HepG2 (cell line): ENCODE data around the gene SLC9A5. TPM values are rescaled to one million over a fixed set of nuclear protein-coding genes. Genes with fewer than 3 reads are reported as not detected.

Experiments
- CHCHD3 ChIP-seq: sonication (generic); formaldehyde crosslinking; IDR thresholded peaks from 2 replicates; pipeline ENCODE4 v1.8.0; 2022; ENCODE audit warnings: mild to moderate bottlenecking, missing genetic modification reagents, moderate library complexity
- DMAP1 ChIP-seq: IDR thresholded peaks from 2 replicates; pipeline ENCODE4 v1.6.1; 2016
- HOXA5 ChIP-seq: sonication (generic); formaldehyde crosslinking; IDR thresholded peaks from 2 replicates; pipeline ENCODE4 v1.4.0; 2020; ENCODE audit warnings: missing genetic modification reagents
- MAFF ChIP-seq: IDR thresholded peaks from 2 replicates; pipeline ENCODE4 v1.6.1; 2011; ENCODE audit warnings: low read depth, low read length, improper control_type of control experiment
- NBN ChIP-seq: fragments of 450-650 bp; conservative IDR thresholded peaks from 2 replicates; pipeline ENCODE4 v1.6.1; 2017
- NCOR1 ChIP-seq: fragments of 200-600 bp; sonication (generic); IDR thresholded peaks from 2 replicates; pipeline ENCODE4 v1.7.0; 2017; ENCODE audit warnings: antibody characterized with exemption, low read length, borderline replicate concordance
- NFYC ChIP-seq: IDR thresholded peaks from 2 replicates; pipeline ENCODE4 v1.6.1; 2016; ENCODE audit warnings: missing genetic modification reagents, missing compliant biosample characterization
- SKI ChIP-seq: fragments of 450-650 bp; IDR thresholded peaks from one replicate; pipeline ENCODE4 v1.6.1; 2018; ENCODE audit warnings: mild to moderate bottlenecking; ENCODE audit not compliant: partially characterized antibody
- ZC3H13 ChIP-seq: sonication (generic); formaldehyde crosslinking; IDR thresholded peaks from 2 replicates; pipeline ENCODE4 v1.8.1; 2023; ENCODE audit warnings: mild to moderate bottlenecking, missing genetic modification reagents, moderate library complexity
- ZMYM3 ChIP-seq: sonication (generic); formaldehyde crosslinking; IDR thresholded peaks from 2 replicates; pipeline ENCODE4 v1.5.1; 2020; ENCODE audit warnings: mild to moderate bottlenecking, missing genetic modification reagents
- ZNF547 ChIP-seq: sonication (generic); formaldehyde crosslinking; IDR thresholded peaks from 2 replicates; pipeline ENCODE4 v1.5.1; 2020; ENCODE audit warnings: mild to moderate bottlenecking, missing genetic modification reagents
- ZNF563 ChIP-seq: sonication (generic); formaldehyde crosslinking; IDR thresholded peaks from 2 replicates; pipeline ENCODE4 v1.8.0; 2022; ENCODE audit warnings: mild to moderate bottlenecking, moderate library complexity, missing genetic modification reagents
- ZNF615 ChIP-seq: sonication (generic); formaldehyde crosslinking; IDR thresholded peaks from 2 replicates; pipeline ENCODE4 v1.5.0; 2020; ENCODE audit warnings: mild to moderate bottlenecking, missing genetic modification reagents, borderline replicate concordance
- ZNF629 ChIP-seq: sonication (generic); formaldehyde crosslinking; conservative IDR thresholded peaks from 2 replicates; pipeline ENCODE4 v1.5.0; 2020; ENCODE audit warnings: missing genetic modification reagents
- ZNF883 ChIP-seq: sonication (generic); formaldehyde crosslinking; IDR thresholded peaks from 2 replicates; pipeline ENCODE4 v1.5.1; 2020; ENCODE audit warnings: mild to moderate bottlenecking, missing genetic modification reagents; ENCODE audit errors: not compliant biosample characterization
- polyA plus RNA-seq, 8 experiments: library from polyadenylated mRNA; depleted of rRNA in 3 of 8; stranded (reverse) in 7 of 8; unstranded in 1 of 8; fragments of >200 nt; fragmentation: Illumina TruSeq in 4 of 8; extraction: Trizol in 4 of 8; gene quantifications; 2 replicates each; pipeline versions ENCODE4 v1.2.1 to v1.2.3, GENCODE V29; 2011 to 2016; ENCODE audit warnings: low read depth in 4 of 8, missing spikeins in 1 of 8, mixed read lengths in 1 of 8; ENCODE audit not compliant: insufficient read depth in 1 of 8
- total RNA-seq, 5 experiments: library from RNA; depleted of rRNA; stranded (reverse); fragments of >200 nt; fragmentation: Illumina TruSeq; extraction: Trizol; gene quantifications; 2 replicates each; pipeline ENCODE4 v1.2.3, GENCODE V29; 2016; ENCODE audit warnings: low read depth in 1 of 5
- TF ChIP-seq, protein P1 (sequence below): sonication (generic); formaldehyde crosslinking; IDR thresholded peaks from 2 replicates; pipeline ENCODE4 v1.8.0; 2023; ENCODE audit warnings: mild to moderate bottlenecking, missing genetic modification reagents
- TF ChIP-seq, protein P2 (sequence below): sonication (generic); formaldehyde crosslinking; IDR thresholded peaks from 2 replicates; pipeline ENCODE4 v1.5.1; 2020; ENCODE audit warnings: missing genetic modification reagents, mild to moderate bottlenecking, borderline replicate concordance
- TF ChIP-seq, protein P3 (sequence below): IDR thresholded peaks from 2 replicates; pipeline ENCODE4 v1.6.1; 2016; ENCODE audit warnings: missing biosample characterization, missing genetic modification reagents, low read depth
- TF ChIP-seq, protein P4 (sequence below): sonication (generic); formaldehyde crosslinking; IDR thresholded peaks from 2 replicates; pipeline ENCODE4 v1.4.0; 2020; ENCODE audit warnings: missing genetic modification reagents, borderline replicate concordance
- TF ChIP-seq, protein P5 (sequence below): sonication (generic); formaldehyde crosslinking; IDR thresholded peaks from 2 replicates; pipeline ENCODE4 v1.4.0; 2020; ENCODE audit warnings: missing genetic modification reagents

Gene SLC9A5
- total and polyA plus RNA-seq, 2 of the 13 experiments (the other 11 are each of a cell fraction or from before 2014, with no cell fraction given) = 0.58 to 1.4 TPM

DNA sequence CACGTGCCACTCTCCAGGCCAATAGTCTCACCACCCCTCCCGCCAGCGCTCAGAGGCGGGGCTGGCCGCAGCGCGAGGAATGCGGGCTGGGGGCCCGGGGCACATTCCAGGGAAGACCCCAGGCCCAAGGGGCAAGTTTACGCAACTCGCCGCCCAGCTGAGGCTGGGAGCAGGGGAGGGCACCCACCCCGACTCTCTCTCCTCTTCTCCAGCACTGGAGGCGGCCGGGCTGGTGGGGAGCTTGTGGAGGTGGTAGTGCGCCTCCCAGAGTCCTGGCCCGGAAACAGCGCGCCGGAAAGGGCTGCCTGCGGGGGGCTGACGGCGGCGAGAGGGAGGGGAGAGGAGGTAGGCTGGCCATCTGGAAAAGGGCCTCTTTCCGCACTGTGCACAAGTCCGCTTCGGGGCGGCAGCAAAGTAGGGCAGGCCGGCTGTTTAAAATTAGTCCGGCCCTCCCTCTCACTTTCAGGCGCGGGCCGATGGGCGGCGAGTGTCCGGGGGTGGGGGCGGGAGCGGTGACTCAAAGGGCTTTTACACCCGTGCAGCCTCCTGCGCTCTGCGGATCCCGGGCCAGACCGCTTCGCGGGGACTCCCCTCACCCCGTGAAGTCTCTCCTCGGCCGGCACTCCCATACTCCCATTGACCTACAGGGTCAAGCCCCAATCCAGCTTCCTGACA lies 2.6 kb upstream of the SLC9A5 start (continued):
- TF ChIP-seq, protein P1, sequence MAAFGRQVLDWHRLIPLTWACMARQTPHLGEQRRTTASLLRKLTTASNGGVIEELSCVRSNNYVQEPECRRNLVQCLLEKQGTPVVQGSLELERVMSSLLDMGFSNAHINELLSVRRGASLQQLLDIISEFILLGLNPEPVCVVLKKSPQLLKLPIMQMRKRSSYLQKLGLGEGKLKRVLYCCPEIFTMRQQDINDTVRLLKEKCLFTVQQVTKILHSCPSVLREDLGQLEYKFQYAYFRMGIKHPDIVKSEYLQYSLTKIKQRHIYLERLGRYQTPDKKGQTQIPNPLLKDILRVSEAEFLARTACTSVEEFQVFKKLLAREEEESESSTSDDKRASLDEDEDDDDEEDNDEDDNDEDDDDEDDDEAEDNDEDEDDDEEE (CRISPR knock-in tag) = peak; percentile 95
- TF ChIP-seq, protein P2, sequence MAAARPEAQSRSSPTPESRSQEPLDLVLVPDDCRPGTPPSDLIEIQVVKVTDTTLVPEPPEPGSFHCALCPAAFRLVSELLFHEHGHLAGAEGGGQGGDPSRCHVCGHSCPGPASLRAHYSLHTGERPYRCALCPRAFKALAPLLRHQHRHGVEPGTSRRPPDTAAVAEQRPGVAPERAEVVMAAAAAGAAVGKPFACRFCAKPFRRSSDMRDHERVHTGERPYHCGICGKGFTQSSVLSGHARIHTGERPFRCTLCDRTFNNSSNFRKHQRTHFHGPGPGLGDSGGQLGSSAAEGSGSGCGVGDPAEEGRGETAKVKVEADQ (CRISPR knock-in tag) = no peak; the same call in 1 of the 2 replicates
- no peak for TF ChIP-seq MAFF
- TF ChIP-seq ZMYM3 (CRISPR knock-in tag) = peak; percentile 53; the same call in 1 of the 2 replicates
- no peak; the same call in 1 of the 2 replicates for TF ChIP-seq HOXA5 (CRISPR knock-in tag)
- TF ChIP-seq, protein P3, sequence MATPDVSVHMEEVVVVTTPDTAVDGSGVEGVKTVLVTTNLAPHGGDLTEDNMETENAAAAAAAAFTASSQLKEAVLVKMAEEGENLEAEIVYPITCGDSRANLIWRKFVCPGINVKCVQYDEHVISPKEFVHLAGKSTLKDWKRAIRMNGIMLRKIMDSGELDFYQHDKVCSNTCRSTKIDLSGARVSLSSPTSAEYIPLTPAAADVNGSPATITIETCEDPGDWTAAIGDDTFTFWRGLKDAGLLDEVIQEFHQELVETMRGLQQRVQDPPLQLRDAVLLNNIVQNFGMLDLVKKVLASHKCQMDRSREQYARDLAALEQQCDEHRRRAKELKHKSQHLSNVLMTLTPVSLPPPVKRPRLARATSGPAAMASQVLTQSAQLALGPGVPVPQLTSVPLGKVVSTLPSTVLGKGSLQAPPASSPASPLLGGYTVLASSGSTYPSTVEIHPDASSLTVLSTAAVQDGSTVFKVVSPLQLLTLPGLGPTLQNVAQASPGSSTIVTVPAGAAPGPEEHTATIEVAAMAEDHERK (CRISPR knock-in tag) = no peak
- TF ChIP-seq NBN = no peak
- peak; percentile 73 for TF ChIP-seq ZNF883 (CRISPR knock-in tag)
- no peak; the same call in 1 of the 2 replicates for TF ChIP-seq NCOR1
- TF ChIP-seq, protein P4, sequence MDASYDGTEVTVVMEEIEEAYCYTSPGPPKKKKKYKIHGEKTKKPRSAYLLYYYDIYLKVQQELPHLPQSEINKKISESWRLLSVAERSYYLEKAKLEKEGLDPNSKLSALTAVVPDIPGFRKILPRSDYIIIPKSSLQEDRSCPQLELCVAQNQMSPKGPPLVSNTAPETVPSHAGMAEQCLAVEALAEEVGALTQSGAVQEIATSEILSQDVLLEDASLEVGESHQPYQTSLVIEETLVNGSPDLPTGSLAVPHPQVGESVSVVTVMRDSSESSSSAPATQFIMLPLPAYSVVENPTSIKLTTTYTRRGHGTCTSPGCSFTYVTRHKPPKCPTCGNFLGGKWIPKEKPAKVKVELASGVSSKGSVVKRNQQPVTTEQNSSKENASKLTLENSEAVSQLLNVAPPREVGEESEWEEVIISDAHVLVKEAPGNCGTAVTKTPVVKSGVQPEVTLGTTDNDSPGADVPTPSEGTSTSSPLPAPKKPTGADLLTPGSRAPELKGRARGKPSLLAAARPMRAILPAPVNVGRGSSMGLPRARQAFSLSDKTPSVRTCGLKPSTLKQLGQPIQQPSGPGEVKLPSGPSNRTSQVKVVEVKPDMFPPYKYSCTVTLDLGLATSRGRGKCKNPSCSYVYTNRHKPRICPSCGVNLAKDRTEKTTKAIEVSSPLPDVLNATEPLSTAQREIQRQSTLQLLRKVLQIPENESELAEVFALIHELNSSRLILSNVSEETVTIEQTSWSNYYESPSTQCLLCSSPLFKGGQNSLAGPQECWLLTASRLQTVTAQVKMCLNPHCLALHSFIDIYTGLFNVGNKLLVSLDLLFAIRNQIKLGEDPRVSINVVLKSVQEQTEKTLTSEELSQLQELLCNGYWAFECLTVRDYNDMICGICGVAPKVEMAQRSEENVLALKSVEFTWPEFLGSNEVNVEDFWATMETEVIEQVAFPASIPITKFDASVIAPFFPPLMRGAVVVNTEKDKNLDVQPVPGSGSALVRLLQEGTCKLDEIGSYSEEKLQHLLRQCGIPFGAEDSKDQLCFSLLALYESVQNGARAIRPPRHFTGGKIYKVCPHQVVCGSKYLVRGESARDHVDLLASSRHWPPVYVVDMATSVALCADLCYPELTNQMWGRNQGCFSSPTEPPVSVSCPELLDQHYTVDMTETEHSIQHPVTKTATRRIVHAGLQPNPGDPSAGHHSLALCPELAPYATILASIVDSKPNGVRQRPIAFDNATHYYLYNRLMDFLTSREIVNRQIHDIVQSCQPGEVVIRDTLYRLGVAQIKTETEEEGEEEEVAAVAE (CRISPR knock-in tag) = peak; percentile 29; the same call in 1 of the 2 replicates
- peak; percentile 68 for TF ChIP-seq NFYC (CRISPR knock-in tag)
- peak; percentile 76; the same call in 1 of the 2 replicates for TF ChIP-seq ZNF563 (CRISPR knock-in tag)
- peak; percentile 78 for TF ChIP-seq ZC3H13 (CRISPR knock-in tag)
- TF ChIP-seq, protein P5, sequence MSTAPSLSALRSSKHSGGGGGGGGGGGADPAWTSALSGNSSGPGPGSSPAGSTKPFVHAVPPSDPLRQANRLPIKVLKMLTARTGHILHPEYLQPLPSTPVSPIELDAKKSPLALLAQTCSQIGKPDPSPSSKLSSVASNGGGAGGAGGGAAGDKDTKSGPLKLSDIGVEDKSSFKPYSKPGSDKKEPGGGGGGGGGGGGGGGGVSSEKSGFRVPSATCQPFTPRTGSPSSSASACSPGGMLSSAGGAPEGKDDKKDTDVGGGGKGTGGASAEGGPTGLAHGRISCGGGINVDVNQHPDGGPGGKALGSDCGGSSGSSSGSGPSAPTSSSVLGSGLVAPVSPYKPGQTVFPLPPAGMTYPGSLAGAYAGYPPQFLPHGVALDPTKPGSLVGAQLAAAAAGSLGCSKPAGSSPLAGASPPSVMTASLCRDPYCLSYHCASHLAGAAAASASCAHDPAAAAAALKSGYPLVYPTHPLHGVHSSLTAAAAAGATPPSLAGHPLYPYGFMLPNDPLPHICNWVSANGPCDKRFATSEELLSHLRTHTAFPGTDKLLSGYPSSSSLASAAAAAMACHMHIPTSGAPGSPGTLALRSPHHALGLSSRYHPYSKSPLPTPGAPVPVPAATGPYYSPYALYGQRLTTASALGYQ = peak; percentile 92
- TF ChIP-seq ZNF547 (CRISPR knock-in tag) = peak; percentile 84; the same call in 1 of the 2 replicates
- TF ChIP-seq ZNF615 (CRISPR knock-in tag) = peak; percentile 93
- TF ChIP-seq DMAP1 (CRISPR knock-in tag) = peak; percentile 96
- peak; percentile 81; the same call in 1 of the 2 replicates for TF ChIP-seq CHCHD3 (CRISPR knock-in tag)
- 0 out of 2 replicates have a peak, but pooled peaks have one; percentile 35 for TF ChIP-seq ZNF629 (CRISPR knock-in tag)
- TF ChIP-seq SKI = peak; percentile 40
